ENCODE measurements around the gene SESN2.

The SESN2 gene

GRCh38 chr1:28329395-28330153 lies 70.3 kb downstream of the SESN2 start:
- DNase-seq (ENCODE audit: low read depth): no peak
